GM21737 (cell line): ENCODE measurements around the gene EXOC3L2.

Experiments
- ATAC-seq: cut with Tn5 transposase; IDR thresholded peaks from one replicate; pipeline ENCODE4 v1.9.1; 2021; ENCODE audit warnings: mild to moderate bottlenecking, moderate library complexity; ENCODE audit not compliant: unreplicated experiment

The EXOC3L2 gene

GRCh38 chr19:45222724-45223123 is 22.5 kb downstream of the EXOC3L2 start:
- ATAC-seq: no peak

- no peak for ATAC-seq
Observed at GRCh38 chr19:45218911-45219743, 26.1 kb downstream of the EXOC3L2 start.

- ATAC-seq: no peak
Observed at GRCh38 chr19:45218426-45218825, 26.8 kb downstream of the EXOC3L2 start.

GRCh38 chr19:45217957-45218334 is 27.3 kb downstream of the EXOC3L2 start:
- no peak for ATAC-seq

GRCh38 chr19:45217193-45217956 is 27.8 kb downstream of the EXOC3L2 start:
- no peak for ATAC-seq

- no peak for ATAC-seq
Observed at GRCh38 chr19:45216667-45217066, 28.5 kb downstream of the EXOC3L2 start.

- ATAC-seq: no peak
Observed at GRCh38 chr19:45215391-45216191, 29.6 kb downstream of the EXOC3L2 start.

- ATAC-seq: no peak
Observed at GRCh38 chr19:45213031-45213430, 32.2 kb downstream of the EXOC3L2 start.

- no peak for ATAC-seq
Observed at GRCh38 chr19:45211751-45212381, 33.3 kb downstream of the EXOC3L2 start.

- no peak for ATAC-seq
Observed at GRCh38 chr19:45206328-45206727, 38.9 kb downstream of the EXOC3L2 start.

GRCh38 chr19:45205810-45206209 is 39.4 kb downstream of the EXOC3L2 start:
- no peak for ATAC-seq

- ATAC-seq: no peak
Observed at GRCh38 chr19:45202637-45203036, 42.6 kb downstream of the EXOC3L2 start.

GRCh38 chr19:45200568-45200967 is 44.6 kb downstream of the EXOC3L2 start:
- no peak for ATAC-seq

- ATAC-seq: no peak
Observed at GRCh38 chr19:45195764-45196163, 49.4 kb downstream of the EXOC3L2 start.

GRCh38 chr19:45191375-45191774 is 53.8 kb downstream of the EXOC3L2 start:
- no peak for ATAC-seq

- no peak for ATAC-seq
Observed at GRCh38 chr19:45189971-45190370, 55.2 kb downstream of the EXOC3L2 start.

- ATAC-seq: no peak
Observed at GRCh38 chr19:45187421-45188100, 57.6 kb downstream of the EXOC3L2 start.

GRCh38 chr19:45186509-45187334 is 58.5 kb downstream of the EXOC3L2 start:
- no peak for ATAC-seq

- ATAC-seq: no peak
Observed at GRCh38 chr19:45184115-45184514, 61.1 kb downstream of the EXOC3L2 start.
